Left ventricle myocardium superior (tissue), 1 donor: ENCODE measurements around the gene COG1. TPM values are rescaled to one million over a fixed set of nuclear protein-coding genes. Genes with fewer than 3 reads are reported as not detected.

Source experiments
- ATAC-seq: fragments of 200-7000 bp; cut with Tn5 transposase; one replicate; pipeline ENCODE4 v1.9.1; 2020; ENCODE audit warnings: mild to moderate bottlenecking, moderate library complexity
- DNase-seq: peaks from one replicate; pipeline ENCODE4 v3.0.0-alpha.2; 2020
- intact Hi-C: fragments of 100-400 bp; cut with micrococcal nuclease; formaldehyde crosslinking; loops from one replicate; pipeline ENCODE4 v1.11.0; 2022
- total RNA-seq: library from RNA; stranded (reverse); fragmentation: NEBNext Ultra II Directional; extraction: Animal tissue kit (Norgen Biotek cat#: 25700); gene quantifications from one replicate; pipeline ENCODE4 v1.2.1, GENCODE V29; 2021
- donor health status: DM: no; HTN: yes; CAD: no; lungs with severe emphysema.

COG1 gene
- total RNA-seq, 1 donor from 2014 or later = 58.2 TPM

- no peak for DNase-seq
- intact Hi-C loops = no loop called here
- peak; percentile 19 for ATAC-seq
Measured at GRCh38 chr17:73165616-73166404, 27.0 kb upstream of the COG1 start.

DNA sequence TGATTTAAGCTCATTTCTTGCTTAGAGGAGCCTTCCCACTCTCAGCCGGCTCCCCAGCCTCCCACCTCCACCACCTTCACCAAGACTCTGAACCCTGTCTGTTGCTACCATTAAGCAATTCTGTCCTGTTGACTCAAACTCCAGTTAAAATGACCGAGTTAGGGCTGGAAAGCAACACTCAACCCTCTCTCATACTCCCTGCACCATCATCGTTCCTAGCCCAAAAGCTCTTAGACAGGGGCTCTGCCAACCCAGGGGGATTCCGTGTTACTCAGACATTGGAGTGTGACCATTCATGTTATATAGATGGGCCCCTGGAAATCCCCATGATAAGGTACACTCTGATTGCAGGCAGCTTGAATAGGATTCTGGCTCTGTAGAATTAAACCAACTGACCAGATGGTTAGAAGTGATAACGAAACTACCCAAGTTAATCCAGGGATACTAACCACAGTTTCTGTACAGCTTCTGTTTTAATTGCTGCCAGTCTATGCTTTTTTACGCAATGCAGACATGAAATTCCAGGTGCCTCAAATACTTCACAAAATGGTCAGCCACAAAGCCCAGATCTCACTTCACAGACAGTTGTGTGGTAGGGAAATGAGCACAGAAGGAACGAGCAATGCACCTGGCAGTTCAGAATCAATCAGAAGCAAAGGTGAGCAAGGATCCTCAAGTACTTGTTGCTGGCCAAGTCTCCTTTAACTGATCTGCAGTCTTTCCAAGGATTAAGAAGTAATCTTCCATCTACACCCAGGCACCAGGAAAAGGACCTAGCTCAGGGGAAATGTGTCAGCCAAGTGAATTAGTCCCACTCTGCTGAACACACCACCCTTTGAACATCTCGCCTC is 25.9 kb upstream of the COG1 start:
- ATAC-seq (no peak), DNase-seq (no peak)
- intact Hi-C loops = no loop called here

- intact Hi-C loops = no loop called here
- ATAC-seq = peak; percentile 47
- no peak for DNase-seq
Measured at GRCh38 chr17:73168667-73169066, 24.2 kb upstream of the COG1 start.

- intact Hi-C loops = no loop called here
- ATAC-seq = no peak
Measured at GRCh38 chr17:73170324-73170723, 22.5 kb upstream of the COG1 start.

GRCh38 chr17:73172252-73172651 is 20.6 kb upstream of the COG1 start:
- DNase-seq (no peak), ATAC-seq (no peak)
- intact Hi-C loops = no loop called here

More at GRCh38 chr17:73170324-73170723, 22.5 kb upstream of the COG1 start:
- DNase-seq = no peak

DNA sequence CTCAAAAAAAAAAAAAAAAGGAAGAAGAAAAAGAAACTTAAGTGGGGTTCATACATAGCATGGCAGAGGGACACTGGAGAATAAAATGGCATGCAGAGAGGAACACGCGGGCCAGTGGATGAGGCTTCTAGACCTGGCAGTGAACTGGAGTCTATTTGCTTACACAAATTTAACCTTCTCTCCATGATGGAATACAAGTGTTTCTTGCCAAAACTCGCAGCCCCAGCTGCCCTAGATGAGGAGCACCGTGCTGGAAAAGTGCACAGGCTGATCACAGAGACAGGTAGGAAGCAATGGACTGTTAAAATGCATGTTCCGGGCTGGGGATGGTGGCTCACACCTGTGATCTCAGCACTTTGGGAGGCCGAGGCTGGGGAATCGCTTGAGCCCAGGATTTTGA is 18.7 kb upstream of the COG1 start:
- intact Hi-C loops = no loop called here
- DNase-seq (no peak), ATAC-seq (no peak)

DNA sequence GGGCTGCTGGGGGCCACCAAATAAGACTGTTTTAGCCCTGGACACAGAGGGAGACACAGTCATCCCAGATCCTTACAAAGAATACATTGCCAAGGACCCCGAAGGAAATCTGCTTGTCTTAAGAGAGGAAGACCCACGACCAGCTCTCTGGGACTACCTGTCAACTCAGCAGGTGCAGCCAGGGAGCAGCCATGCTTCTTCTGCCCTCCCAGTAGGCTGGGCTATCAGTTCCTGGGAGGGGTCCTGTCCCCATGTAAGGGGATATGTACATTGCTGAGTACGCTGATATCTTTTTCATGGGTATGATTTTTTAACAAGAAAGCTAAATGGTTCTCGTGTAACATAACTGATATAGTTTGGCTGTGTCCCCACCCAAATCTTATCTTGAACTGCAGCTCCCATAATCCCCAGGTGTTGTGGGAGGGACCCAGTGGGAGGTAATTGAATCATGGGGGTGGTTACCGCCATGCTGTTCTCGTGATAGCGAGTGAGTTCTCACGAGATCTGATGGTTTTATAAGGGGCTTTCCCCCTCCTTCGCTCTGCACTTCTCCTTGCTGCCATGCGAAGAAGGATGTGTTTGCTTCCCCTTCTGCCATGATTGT is 16.8 kb upstream of the COG1 start:
- no peak for DNase-seq
- ATAC-seq = no peak
- intact Hi-C loops = no loop called here

DNA sequence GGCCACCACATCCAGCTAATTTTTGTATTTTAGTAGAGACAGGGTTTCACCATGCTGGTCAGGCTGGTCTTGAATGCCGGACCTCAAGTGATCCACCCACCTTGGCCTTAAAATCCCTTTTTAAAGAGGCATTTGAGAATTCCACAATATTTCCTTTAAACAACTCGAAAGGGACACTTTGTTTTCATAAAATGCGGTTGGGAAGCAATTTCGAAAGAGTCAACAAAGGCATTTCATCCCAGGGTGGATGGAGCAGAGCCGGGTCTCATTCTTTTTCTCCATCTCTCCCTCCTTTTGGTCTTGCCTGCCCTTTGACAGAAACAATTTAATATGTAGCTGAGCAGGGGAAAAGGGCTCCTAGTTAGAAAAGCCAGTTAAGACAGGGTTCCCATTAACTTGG is 13.5 kb upstream of the COG1 start:
- no peak for DNase-seq
- ATAC-seq = no peak
- intact Hi-C loops = no loop called here

DNA sequence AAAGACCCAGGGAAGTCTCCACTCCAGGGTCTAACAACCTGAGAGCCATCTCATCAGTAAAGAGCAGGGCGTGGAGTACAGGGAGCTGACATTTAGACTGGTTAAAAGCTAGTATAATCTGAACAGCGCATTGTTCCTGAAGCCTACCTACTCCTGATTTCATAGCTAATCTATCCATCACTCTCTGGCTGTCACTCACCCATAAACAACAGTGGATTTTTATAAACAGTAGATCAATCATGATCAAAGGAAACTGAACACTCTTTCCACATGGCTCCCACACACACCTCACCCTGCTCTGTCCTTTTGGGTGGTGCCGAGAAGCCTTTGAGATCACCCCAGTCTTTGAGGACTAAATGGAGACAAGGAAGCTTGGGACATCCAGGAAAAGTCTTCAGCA is 13.0 kb upstream of the COG1 start:
- intact Hi-C loops = loop anchor here (10.0 kb wide), 1 partner anchor 455 kb away; no protein-coding TSS in a partner anchor
- no peak for ATAC-seq
- no peak for DNase-seq

GRCh38 chr17:73182616-73183310 is 10.1 kb upstream of the COG1 start:
- no peak for DNase-seq
- intact Hi-C loops = loop anchor here (10.0 kb wide), 1 partner anchor 458 kb away; no protein-coding TSS in a partner anchor
- peak; percentile 13 for ATAC-seq

GRCh38 chr17:73184136-73184993 is 8.5 kb upstream of the COG1 start:
- DNase-seq (no peak), ATAC-seq (no peak)
- intact Hi-C loops = loop anchor here (10.0 kb wide), 1 partner anchor 460 kb away; no protein-coding TSS in a partner anchor

- ATAC-seq (no peak), DNase-seq (no peak)
- intact Hi-C loops = loop anchor here (10.0 kb wide), 1 partner anchor 462 kb away; no protein-coding TSS in a partner anchor
Measured at GRCh38 chr17:73186283-73187050, 6.4 kb upstream of the COG1 start.

GRCh38 chr17:73187203-73187769 is 5.6 kb upstream of the COG1 start:
- intact Hi-C loops = loop anchor here (10.0 kb wide), 1 partner anchor 462 kb away; no protein-coding TSS in a partner anchor
- no peak for ATAC-seq
- DNase-seq = no peak

DNA sequence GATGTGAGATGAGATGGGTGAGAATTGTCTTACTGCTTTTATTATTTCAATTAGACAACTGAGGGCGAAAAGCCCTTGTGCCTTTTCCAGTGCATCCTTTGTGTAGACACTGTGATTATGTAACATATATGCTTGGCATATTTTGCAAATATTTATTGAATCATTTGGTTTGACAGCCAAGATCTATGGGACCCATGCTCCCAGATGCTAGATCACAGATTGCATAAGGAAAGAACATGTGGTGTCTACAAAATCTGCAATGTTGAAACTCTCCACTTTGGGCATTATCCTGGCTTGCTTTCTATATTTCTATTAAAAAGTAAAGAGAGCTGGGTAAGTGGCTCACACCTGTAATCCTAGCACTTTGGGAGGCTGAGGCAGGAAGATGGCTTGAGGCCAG is 4.8 kb upstream of the COG1 start:
- intact Hi-C loops = loop anchor here (10.0 kb wide), 1 partner anchor 463 kb away; no protein-coding TSS in a partner anchor
- ATAC-seq = no peak

DNA sequence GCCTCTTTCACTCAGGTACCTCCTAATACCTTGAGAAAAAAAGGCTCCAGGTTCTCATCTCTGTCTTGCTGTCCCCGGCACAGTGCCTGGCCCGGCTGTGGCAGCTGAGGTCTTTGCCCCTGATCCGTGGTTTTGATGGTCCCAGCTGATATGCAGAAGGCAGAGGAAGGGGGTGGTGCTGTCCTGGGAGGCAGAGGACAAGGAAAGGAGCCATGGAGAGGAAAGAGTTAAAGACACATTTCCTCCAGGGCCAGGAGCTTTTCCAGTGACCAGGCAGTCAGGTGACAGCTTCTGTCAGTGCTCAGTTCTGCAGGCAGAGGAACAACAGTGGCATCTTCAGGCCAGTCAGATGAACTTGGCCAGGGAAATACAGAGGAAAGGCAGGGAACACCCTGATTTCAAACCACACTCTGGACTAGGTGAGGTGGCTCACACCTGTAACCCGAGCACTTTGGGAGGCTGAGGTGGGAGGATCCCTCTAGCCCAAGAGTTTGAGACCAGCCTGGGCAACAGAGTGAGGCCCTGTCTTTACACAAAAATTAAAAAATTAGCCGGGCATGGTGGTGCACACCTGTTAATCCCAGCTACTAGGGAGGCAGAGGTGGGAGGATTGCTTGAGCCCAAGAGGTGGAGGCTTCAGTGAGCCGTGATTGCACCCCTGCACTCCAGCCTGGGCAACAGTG is 3.3 kb upstream of the COG1 start:
- intact Hi-C loops = loop anchor here (10.0 kb wide), 1 partner anchor 465 kb away; no protein-coding TSS in a partner anchor
- no peak for ATAC-seq

More for the DNA sequence above, 4.8 kb upstream of the COG1 start:
- DNase-seq = no peak

DNA sequence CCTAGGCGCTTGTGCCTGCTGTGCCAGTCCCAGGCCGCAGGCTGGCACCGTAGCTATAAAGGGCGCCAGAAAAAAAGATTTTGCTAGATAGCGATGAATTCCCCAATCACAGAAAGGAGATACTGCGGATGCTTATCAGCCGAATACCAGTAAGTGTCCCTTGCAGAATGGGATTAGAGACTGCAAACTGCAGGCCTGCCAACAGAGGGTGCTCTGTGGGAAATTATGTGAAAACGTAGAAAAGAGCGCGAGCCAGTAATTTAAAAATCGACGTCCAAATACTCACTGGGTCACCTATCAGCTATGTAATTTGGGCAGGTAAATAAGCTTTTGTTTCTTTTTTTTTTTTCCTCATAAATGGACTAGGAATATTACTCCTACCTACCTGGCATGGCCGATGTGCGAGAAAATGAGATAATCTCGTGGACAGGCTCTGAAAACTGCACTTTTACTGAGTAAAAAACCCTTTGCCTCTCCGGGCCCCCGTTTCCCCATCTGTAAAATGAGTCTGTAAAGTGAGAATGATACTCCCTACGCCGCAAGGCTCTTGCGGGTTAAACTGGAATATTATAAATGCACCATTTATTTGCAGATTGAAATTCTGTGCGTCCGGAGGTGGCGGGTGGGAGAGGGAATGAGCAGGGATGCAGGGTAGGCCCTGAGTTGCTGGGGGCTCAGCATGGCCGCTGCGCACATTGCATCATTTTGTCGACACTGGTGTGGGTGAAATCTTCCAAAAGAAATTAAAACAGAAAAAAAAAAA is 1.2 kb upstream of the COG1 start:
- peak; percentile 75 for DNase-seq
- intact Hi-C loops = no loop called here
- peak; percentile 42 for ATAC-seq

More for the DNA sequence above, 3.3 kb upstream of the COG1 start:
- no peak for DNase-seq
